Vagina (tissue), 2 donors: ENCODE results near the gene PDE4D.

ENCODE experiments used
- CTCF ChIP-seq, 3 experiments: fragments of 450-650 bp in 2 of 3; fragments of 200-600 bp in 1 of 3; sonication (generic) in 1 of 3; IDR thresholded peaks; one replicate each; pipeline ENCODE4 v1.5.1; 2017 to 2019; ENCODE audit warnings: antibody characterized with exemption in 3 of 3, mild to moderate bottlenecking in 2 of 3, moderate library complexity in 2 of 3
- POLR2A ChIP-seq, 2 donors: fragments of 450-650 bp; IDR thresholded peaks; one replicate each; pipeline ENCODE4 v1.6.1; 2017; ENCODE audit warnings: antibody characterized with exemption in 2 of 2, mild to moderate bottlenecking in 2 of 2, moderate library complexity in 2 of 2
- POLR2AphosphoS5 ChIP-seq, 2 donors: sonication (generic); formaldehyde crosslinking; IDR thresholded peaks; one replicate each; pipeline ENCODE4 v1.9.0; 2017; ENCODE audit warnings: antibody characterized with exemption in 2 of 2, mild to moderate bottlenecking in 2 of 2, low read depth in 1 of 2; ENCODE audit not compliant: insufficient read depth in 1 of 2

- TF ChIP-seq CTCF (IDR thresholded peaks at IDR 0.05) (no peak), POLR2A (IDR thresholded peaks at IDR 0.05) (no peak), POLR2AphosphoS5 (IDR thresholded peaks at IDR 0.05; ENCODE audit: insufficient read depth in 1 of 2, low read depth in 1 of 2) (no peak)
Measured at GRCh38 chr5:59835800-59836199, 57.7 kb downstream of the PDE4D start.
